ENCODE data around the gene SLC38A5.

The SLC38A5 gene

GRCh38 chrX:48507246-48507645 is 37.2 kb upstream of the SLC38A5 start:
- Histone ChIP-seq H3K9me3 (ENCODE audit: insufficient read depth, low read depth, low read length) (no peaks in the 10 kb centered on the region), H3K27me3 (ENCODE audit: insufficient read depth, low read length, poor library complexity, severe bottlenecking) (no peaks in the 10 kb centered on the region), H3K79me2 (ENCODE audit: insufficient read depth, low read length) (no peaks in the 10 kb centered on the region), H3K4me3 (ENCODE audit: low read length, poor library complexity, severe bottlenecking) (no peak overlapping the region), H3K4me2 (ENCODE audit: low read depth, low read length, poor library complexity, severe bottlenecking) (no peak overlapping the region), H2AFZ (ENCODE audit: low read length) (no peak overlapping the region), H3K36me3 (ENCODE audit: insufficient read depth, low read length) (no peaks in the 10 kb centered on the region), H3K9ac (ENCODE audit: low read depth, low read length, poor library complexity, severe bottlenecking) (no peak overlapping the region), H3F3A (ENCODE audit: low read depth) (no peaks in the 10 kb centered on the region), H3K9me2 (replicated peaks; ENCODE audit: low read depth, low read length) (no peaks in the 10 kb centered on the region), H3K4me1 (ENCODE audit: insufficient read depth, low read length, poor library complexity, severe bottlenecking) (peaks cover 4% of the 10 kb centered on the region), H4K20me1 (ENCODE audit: insufficient read depth, low read length, poor library complexity, severe bottlenecking) (no peaks in the 10 kb centered on the region)
- TF ChIP-seq CTCF (conservative IDR thresholded peaks at IDR 0.05; ENCODE audit: low read length) (no peak), EZH2phosphoT487 (IDR thresholded peaks at IDR 0.05; ENCODE audit: borderline replicate concordance) (no peak)

DNA sequence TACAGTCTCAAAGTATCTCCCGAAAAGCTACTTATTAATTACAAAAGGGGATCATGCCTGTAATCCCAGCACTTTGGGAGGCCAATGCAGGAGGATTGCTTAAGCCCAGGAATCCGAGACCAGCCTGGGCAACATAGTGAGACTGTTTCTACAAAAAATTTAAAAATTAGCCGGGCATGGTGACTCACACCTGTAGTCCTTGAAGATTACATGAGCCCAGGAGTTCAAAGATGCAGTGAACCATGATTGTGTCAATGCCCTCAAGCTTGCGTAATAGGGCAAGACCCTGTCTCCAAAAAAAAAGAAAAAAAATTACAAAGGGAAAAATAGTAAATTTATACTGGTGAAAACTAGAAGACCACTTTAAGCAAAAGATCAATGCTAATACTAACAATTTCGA is 35.4 kb upstream of the SLC38A5 start:
- Histone ChIP-seq H3F3A (ENCODE audit: low read depth) (no peaks in the 10 kb centered on the region), H3K27me3 (ENCODE audit: insufficient read depth, low read length, poor library complexity, severe bottlenecking) (no peaks in the 10 kb centered on the region), H3K9ac (ENCODE audit: low read depth, low read length, poor library complexity, severe bottlenecking) (no peak overlapping the region), H3K9me3 (ENCODE audit: insufficient read depth, low read depth, low read length) (no peaks in the 10 kb centered on the region), H3K9me2 (replicated peaks; ENCODE audit: low read depth, low read length) (no peaks in the 10 kb centered on the region), H4K20me1 (ENCODE audit: insufficient read depth, low read length, poor library complexity, severe bottlenecking) (no peaks in the 10 kb centered on the region), H3K4me3 (ENCODE audit: low read length, poor library complexity, severe bottlenecking) (no peak overlapping the region), H3K79me2 (ENCODE audit: insufficient read depth, low read length) (no peaks in the 10 kb centered on the region), H2AFZ (ENCODE audit: low read length) (no peak overlapping the region), H3K4me1 (ENCODE audit: insufficient read depth, low read length, poor library complexity, severe bottlenecking) (peaks cover 4% of the 10 kb centered on the region), H3K4me2 (ENCODE audit: low read depth, low read length, poor library complexity, severe bottlenecking) (no peak overlapping the region), H3K36me3 (ENCODE audit: insufficient read depth, low read length) (no peaks in the 10 kb centered on the region)
- TF ChIP-seq CTCF (conservative IDR thresholded peaks at IDR 0.05; ENCODE audit: low read length) (no peak), EZH2phosphoT487 (IDR thresholded peaks at IDR 0.05; ENCODE audit: borderline replicate concordance) (no peak)

DNA sequence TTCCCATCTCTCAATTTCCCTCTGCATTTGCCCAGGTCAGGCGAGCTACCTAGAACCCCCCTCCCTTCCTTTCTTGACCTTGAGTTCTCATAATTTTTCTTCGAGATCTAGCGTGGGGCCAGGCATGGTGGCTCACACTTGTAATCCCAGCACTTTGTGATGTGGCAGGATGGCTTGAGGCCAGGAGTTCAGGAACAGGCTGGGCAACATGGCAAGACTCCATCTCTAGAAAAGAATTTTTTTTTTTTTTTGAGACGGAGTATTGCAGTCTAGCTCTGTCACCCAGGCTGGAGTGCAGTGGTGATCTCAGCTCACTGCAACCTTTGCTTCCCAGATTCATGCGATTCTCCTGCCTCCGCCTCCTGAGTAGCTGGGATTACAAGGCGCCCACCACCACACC is 34.2 kb upstream of the SLC38A5 start:
- H3K9ac ChIP-seq (ENCODE audit: low read depth, low read length, poor library complexity, severe bottlenecking), result no peak overlapping the region
- H3K79me2 ChIP-seq (ENCODE audit: insufficient read depth, low read length), result no peaks in the 10 kb centered on the region
- peaks cover under 1% of the 10 kb centered on the region for H3K4me1 ChIP-seq (ENCODE audit: insufficient read depth, low read length, poor library complexity, severe bottlenecking)
- no peaks in the 10 kb centered on the region for H3K9me2 ChIP-seq (replicated peaks; ENCODE audit: low read depth, low read length)
- no peak overlapping the region for H3K4me3 ChIP-seq (ENCODE audit: low read length, poor library complexity, severe bottlenecking)
- TF ChIP-seq CTCF (conservative IDR thresholded peaks at IDR 0.05; ENCODE audit: low read length), result no peak
- no peak for TF ChIP-seq EZH2phosphoT487 (IDR thresholded peaks at IDR 0.05; ENCODE audit: borderline replicate concordance)
- H3K36me3 ChIP-seq (ENCODE audit: insufficient read depth, low read length), result no peaks in the 10 kb centered on the region
- no peaks in the 10 kb centered on the region for H4K20me1 ChIP-seq (ENCODE audit: insufficient read depth, low read length, poor library complexity, severe bottlenecking)
- H3K4me2 ChIP-seq (ENCODE audit: low read depth, low read length, poor library complexity, severe bottlenecking), result no peak overlapping the region
- no peaks in the 10 kb centered on the region for H3K9me3 ChIP-seq (ENCODE audit: insufficient read depth, low read depth, low read length)
- H2AFZ ChIP-seq (ENCODE audit: low read length), result no peak overlapping the region
- H3K27me3 ChIP-seq (ENCODE audit: insufficient read depth, low read length, poor library complexity, severe bottlenecking), result no peaks in the 10 kb centered on the region
- H3F3A ChIP-seq (ENCODE audit: low read depth), result no peaks in the 10 kb centered on the region
